OCI-M2 (cell line): ENCODE results near the gene STK38.

ENCODE experiments used
- DNase-seq: peaks from one replicate; lab custom pipeline; 2025; ENCODE audit not compliant: unreplicated experiment; lab: John Stamatoyannopoulos, UW

The STK38 gene

DNA sequence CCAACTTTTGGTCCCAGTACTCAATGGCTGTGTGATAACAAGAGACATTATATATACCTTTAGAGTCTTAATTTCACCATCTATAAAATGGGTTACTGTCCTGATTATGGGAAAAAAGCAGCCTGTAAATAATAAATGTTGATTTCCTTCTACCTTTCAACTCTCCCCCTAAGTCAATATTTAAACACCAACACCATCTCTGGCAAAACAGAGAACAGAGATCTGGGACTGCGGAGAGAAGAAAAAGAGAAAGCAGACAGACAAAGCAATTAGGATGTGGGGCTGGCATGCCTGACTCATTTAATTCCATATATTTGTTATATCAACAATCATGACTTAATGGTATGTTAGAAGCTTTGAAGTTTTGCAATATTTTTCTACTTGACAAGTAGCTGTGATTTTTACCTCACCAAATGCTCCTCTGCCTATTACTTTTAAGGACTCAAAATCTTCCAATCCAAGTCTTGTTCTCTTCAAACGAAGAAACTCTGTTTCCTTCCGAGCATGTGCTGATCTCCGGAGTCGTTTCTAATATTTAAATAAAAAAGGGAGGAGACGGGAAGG, 23.3 kb downstream of the STK38 start:
- no peak for DNase-seq

DNA sequence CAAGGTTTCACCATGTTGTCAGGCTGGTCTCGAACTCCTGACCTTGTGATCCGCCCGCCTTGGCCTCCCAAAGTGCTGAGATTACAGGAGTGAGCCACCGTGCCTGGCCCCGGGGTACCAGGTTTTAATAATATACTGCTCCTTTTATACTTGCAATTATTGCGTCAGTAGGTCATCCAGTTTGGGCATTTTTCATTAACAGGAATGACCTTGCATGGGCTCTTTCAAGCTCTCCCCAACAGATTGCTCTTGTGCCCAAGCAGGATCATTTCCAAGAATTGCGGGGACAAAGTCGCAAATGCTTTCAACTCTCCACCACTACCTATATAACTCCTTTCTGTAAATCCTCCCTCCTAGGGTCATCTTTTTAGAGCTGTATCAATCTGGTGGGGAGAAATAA, 23.8 kb downstream of the STK38 start:
- DNase-seq = no peak

DNA sequence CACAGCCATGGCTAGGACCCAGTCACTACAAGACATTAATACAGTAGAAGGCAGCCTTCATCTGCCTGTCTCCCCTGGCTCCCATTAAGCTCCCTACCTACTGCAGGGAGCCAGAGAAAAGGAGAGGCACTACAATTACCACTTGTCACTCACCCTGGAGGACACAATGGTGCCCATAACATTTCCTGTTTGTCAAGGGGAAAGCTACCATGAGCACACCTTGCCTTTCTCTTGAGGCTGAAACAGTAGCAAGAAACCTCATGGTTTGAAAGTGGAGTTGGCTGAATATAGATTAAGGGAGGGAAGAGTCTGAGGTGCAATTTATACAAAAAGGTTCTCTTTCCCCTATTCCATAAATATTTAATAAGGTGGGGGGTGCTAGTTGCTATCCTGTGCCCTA, 27.9 kb downstream of the STK38 start:
- no peak for DNase-seq

DNA sequence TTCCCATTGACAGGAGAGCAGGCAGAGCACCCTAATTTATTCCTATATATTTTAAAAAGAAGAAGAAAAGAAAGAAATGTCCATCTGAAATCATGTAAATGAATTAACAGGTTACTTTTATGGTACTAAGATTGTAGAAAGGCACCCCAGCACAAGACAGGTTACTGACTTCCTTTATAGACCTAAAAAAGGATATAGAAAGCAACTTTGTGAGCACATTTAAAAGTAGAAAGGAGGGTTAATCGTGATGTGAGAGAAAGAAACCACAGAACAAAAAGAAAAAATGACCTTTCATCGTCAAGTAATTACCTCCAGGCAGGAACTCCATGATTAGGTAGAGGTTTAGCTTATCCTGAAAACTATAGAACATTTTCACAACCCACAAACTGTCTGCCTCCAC, 29.9 kb downstream of the STK38 start:
- DNase-seq = no peak

DNA sequence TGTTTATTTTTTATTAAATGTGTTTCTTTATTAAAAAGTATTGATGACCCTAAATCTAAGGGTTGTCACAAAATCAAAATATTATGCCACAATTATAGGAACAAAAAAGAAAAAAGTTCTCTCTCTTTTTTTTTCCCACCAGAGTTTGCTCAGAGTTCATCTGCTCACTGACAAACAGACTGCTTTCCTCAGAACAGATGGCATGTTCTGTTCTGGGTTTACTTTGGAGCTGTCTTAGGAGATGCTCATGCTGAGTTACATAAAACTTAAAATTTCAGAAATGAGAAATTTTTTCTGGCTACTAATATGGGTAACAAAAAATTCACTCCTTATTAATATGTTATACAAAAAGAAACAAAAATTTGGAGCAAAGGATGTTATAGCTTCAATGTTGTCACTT, 30.3 kb downstream of the STK38 start:
- no peak for DNase-seq

DNA sequence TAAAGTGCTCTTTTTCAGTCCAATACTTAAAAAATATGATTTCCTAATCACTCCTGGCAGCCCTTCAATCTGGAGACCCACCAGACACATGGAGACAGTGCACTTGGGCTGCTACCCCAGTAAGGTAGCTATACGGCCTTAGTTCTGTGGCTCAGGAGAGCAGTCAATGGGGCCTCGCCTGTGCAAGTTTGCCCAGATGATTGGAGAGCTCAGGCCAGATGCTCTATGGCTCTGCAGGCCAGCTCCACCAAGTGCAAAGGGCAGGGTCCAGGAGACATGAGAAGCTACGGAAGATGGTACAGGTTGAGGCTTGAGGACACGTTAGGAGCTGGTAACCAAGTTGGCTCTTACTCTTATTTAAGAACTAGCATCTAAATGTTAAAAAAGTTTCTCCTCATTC, 30.7 kb downstream of the STK38 start:
- no peak for DNase-seq

DNA sequence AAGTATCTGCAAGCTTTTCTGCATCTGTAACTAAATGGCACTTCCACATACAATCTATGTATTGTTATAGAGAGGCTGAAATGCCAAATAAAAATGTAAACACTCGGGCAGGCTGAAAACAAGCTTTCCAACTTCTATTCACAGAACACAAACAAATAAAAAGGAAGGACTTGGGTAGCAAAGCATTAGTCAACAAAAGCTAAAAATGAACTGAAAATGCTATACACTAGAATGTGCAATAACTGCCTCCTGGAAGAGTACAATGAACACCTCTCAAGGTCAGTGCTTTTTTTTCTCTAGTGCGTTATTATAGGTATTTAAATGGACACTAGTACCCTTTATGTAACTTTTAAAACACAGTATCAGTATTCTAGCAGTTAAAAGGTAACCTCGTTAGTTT, 31.4 kb downstream of the STK38 start:
- no peak for DNase-seq

DNA sequence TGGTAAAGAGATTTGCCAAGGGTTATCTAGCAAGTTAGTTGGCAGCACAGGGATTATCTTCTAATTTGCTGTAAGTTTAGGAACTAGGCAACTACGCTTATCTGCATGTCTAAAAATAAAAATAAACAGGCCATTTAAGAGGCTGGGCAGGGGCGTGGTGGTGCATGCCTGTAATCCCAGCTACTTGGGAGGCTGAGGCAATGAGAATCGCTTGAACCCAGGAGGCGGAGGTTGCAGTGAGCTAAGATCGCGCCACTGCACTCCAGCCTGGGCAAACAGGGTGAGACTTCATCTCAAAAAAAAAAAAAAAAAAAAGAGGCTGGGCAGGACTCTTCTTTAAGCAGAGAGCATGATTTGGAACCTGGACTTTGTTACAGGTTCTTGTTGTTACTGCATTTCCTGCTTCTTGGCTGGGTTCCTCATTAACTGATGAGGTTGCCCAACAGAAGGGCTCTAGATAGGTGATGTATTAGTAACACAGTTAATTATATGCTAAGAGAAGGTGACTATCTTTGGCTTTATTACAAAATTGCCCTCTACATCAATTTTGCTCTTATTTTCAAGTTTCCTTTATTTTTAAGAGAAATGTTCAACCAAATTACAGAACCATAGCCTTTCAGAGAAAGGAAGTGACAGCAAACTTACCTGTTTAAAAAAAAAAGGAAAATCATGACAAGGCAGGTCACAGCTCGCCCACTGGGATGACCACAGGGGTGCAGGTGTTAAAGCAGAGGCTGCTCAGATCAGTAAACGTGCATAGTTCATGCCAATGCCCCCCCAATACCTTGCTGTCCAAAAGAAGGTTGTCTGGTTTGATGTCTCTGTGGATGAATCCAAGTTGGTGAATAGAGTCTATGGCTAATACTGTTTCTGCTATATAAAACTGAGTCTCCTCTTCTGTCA, 32.5 kb downstream of the STK38 start:
- no peak for DNase-seq

DNA sequence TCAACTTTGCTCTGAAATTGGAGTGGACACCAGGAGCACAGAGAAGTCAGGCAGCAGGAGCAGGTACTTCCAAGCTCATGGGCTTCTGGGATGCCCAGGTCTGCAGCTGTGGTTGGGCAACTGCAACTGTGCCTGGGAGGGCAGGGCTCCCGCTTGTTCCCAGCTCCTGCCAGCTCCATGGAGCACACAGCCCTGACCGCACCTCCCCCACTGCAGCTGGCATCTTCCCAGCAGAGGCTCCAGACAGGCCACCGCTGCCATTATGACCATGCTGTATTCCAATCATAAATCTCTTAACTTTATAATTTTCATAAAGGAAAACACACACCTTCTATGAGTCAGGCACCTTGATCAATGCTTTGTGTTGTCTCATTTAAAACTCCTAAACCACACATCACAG, 36.9 kb downstream of the STK38 start:
- DNase-seq = no peak

DNA sequence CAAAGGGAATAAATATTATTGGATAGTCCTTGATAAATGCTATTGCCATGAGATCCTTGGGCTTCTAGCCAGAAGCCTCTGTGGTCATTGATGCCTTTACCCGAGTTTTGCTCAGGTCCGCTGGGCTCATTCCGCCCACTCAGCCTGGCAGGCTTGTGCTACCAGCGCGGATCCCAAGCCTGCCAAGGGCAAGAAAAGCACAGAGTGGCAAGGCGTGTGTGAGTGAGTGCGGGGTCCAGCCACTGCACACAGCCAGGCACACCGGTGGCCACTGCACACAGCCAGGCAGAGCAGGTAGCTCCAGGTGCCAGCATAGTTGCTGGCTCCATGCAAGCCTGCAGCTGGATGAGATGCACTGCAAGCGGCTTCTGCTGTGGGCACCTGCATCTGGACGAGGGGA, 38.7 kb downstream of the STK38 start:
- no peak for DNase-seq

DNA sequence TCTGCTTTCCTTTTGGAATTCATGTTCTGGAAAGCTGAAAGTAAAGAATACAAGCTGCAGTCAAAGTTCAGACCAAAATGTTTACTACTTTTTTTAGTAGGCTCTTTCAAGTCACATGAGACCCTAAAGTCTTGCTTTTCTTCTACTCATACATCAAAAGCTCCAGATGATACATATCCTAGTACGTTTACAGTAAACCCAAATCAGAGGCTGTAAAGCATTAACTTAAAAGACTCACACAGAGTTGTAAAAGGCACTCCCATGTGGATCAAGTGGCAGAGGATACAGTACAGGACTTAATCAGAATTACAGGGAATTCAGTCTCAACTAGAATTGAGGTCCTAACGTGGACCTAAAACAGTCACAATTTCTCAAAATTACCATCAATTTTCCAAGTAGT, 40.7 kb downstream of the STK38 start:
- DNase-seq = no peak

DNA sequence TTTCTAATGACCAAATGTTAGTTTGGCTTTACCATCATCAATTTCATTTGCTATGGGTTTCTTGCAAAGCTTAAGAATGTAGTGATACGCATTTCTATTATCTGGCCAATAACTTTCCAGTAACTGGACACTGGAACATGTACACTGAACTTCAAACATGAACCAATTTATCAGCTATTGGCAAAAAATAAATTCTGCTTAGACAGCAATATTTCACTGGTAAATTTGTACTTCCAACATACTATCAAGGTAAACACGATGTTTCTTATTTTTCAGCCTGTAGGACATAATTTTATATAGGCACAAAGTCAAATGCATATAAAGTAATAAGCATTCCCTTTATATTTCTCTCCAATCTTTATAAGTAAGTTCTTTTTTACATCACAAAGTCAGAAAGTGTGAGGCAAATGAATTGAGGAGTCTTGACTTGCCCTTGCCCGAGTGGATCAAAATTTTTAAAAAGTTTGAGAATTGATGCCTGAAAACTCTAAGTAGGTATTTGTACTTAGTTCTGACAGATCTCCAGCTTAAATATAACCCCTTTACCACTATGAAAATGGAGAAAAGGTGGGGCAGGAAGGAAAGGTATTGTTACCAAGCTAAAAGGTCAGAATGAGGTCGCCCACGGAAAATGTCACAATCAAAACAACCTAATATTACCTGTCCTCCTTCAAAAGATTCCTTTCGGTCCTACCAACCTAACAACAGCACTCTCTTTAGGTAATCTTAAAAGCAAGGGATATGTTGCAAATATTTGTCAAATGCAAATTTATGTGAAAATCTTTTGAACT, 41.3 kb downstream of the STK38 start:
- no peak for DNase-seq

DNA sequence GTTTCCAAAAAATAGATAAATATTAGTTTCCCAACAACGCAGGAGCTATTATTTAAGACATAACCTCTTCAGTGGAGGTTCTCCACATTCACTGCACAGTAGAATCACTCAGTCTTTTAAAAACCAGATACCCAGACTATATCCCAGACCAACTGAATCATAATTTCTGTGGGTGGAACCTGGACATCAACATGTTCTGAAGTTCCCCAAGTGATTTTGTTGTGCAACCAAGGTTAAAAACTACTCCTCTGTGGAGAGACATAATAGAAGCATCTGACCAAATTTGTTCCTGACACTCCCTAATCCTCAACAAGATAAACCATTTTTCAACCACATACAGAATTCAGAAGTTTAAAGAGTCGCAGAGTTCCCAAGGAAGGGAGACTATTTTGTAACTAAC, 42.3 kb downstream of the STK38 start:
- DNase-seq = no peak

DNA sequence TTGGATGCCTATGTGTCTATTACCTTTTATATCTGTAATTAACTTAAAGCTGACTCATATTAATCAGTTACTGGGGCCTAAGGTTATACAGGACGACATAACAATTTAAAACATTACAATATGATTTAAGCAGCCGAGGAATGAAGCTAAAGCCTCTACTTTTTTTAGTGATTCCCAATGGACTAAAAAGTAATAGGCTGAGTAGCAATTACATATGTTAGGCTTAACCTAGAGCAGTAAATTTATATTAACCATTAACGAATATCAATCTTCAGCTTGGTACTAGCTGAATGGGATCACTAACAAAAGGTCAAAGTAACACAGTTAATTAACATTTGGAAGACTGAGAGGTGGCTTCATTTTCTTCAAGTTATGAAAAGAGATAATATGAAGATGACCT, 43.1 kb downstream of the STK38 start:
- no peak for DNase-seq

DNA sequence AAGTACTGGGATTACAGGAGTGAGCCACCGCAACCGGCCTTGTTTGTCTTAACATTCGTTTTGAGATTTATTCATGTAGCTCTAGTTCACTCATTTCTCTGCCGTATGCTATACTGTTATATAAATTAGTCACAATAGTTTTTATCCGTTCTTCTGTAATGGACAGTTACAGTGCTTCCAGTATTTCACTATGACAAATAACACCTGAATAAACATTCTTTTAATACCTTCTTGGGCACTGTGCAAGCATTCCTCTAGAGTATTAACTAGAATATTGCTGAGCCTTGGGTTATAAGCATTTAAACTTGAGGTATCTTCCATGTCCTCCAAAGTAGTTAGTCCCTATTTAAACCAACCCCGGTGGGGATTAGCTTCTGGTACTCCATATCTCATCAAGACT, 45.6 kb downstream of the STK38 start:
- no peak for DNase-seq

DNA sequence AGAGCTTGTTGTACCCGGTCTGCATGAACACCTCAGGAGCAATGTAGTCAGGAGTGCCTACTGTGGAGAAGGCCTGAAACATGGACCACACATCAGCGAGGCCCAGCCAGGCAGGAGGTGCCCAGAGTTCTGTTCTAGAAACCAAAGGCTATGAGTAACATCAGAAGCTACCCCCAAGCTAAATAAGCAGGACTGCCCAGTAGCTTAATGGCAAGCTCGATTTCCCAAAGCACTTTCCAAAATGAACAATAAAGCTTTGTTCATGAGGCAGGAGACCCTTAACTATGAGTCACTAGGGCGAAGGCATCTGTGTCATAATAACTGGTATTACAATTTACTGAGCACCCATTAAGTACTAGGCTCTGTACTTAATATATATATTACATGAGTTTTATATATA, 47.4 kb downstream of the STK38 start:
- DNase-seq = no peak

DNA sequence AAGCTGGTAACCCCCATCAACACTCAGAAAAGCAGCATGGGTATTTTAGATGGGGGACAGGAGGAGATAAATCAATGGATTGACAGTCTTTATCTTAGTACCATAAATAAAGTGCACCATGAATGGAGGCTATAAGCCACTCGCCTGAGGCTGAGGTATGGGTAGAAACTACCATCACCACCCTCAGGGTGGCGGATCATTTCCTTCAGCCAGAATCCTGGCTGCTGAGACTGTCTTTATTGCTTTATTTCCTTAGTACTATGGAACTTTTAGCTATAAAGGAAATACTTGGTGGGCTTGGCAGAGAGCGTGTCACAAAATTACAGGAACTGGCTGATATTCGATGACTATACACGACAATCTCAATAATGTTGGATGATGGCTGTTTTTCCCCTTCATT, 52.2 kb downstream of the STK38 start:
- no peak for DNase-seq

DNA sequence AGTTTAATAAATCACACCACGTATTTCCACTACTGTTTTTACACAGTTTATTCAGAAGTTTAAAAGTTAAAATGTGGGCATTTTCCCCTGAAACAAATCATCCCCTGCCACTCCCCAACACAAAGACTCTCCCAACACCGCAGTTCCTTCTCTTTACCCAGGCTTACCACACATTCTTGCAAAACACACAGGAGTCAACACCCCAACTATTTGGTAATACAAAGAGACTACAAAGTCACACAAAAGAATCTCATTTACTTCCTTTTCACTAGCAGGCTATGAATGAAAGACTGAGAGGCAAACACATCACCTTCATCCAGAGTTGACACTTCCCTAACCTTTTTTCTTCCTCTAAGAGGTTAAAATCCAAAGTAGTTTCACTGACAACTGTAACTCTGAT, 53.4 kb downstream of the STK38 start:
- no peak for DNase-seq

DNA sequence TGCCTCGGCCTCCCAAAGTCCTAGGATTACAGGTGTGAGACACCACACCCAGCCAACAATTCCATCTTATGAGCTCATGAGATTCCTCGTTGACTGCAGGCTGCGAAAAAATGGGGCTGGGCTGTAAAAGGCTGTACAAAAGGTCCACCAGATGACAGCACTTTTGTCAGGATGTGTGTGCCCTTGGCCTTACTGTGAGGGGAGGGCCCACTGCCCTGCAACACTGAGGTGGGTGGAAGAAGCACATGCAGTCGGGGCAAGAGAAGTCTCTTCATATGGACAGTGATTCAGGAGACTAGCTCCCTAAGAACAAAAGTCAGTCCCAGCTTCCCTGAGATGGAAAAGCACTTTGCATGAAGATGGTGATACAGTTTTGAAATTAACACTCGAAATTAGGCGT, 54.0 kb downstream of the STK38 start:
- DNase-seq = no peak

DNA sequence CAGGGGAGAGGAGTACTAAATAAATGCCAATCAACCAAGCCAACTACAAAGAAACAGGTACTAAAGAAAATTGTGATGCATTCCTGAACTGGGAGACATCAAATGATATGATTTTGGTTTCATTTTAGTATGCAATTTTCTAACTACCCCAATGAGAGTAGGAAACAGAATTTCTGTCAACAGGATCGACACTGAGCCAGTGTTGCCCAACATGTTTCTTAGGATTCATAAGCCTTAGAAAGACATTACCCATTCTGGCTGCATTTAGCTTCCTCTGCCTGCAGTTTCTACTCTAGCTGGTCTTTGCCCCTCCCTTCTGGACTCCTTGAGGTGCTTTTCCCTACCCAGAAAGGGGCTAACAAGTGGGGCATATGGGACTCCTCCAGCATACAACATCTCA, 54.7 kb downstream of the STK38 start:
- DNase-seq = no peak

DNA sequence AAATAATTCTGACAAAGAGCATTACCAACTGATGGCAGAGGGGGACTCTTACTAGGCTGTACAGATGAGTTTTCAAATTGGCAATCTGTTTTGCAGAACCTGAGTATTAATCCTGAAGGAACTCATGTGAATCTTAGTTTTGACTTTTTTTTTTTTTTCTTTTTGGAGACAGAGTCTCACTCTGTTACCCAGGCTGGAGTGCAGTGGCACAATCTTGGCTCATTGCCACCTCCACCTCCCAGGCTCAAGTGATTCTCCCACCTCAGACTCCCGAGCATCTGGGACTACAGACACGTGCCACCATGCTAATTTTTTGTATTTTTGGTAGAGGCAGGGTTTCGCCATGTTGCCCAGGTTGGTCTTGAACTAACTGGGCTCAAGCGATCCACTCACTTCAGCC, 55.2 kb downstream of the STK38 start:
- DNase-seq = no peak

DNA sequence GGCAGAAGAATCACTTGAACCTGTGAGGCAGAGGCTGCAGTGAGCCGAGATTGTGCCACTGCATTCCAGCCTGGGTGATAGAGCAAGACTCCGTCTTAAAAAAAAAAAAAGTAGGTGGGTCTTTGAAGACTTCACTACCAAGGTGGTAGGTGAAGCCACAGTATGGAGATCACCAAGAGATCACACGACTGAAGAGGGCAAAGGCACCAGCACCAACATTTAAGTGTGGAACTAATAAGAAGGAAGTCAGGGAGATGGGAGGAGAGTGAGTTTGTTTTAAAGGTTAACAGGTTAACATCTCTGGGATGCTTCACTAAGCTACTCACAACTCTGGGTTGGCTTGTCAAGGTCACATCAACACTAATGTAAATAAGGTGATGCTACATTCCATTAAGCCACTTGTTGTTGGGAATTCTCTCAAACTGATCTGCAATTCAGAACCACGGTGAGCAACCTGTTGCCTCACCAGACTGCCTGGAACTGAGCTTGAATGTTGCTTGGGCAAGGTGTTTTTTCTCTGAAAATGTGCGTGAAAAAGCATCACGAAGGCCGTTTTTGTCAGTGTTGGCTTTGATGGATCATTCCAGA, 55.8 kb downstream of the STK38 start:
- no peak for DNase-seq
